GM12892 (cell line): ENCODE measurements around the gene MYB.

Experiments
- POLR2A ChIP-seq: IDR thresholded peaks from 2 replicates; pipeline ENCODE4 v1.6.1; 2011; ENCODE audit warnings: low read depth, low read length, control low read depth
- POLR2AphosphoS5 ChIP-seq: IDR thresholded peaks from 2 replicates; pipeline ENCODE4 v1.6.1; 2011; ENCODE audit warnings: low read depth, low read length, control low read depth

DNA sequence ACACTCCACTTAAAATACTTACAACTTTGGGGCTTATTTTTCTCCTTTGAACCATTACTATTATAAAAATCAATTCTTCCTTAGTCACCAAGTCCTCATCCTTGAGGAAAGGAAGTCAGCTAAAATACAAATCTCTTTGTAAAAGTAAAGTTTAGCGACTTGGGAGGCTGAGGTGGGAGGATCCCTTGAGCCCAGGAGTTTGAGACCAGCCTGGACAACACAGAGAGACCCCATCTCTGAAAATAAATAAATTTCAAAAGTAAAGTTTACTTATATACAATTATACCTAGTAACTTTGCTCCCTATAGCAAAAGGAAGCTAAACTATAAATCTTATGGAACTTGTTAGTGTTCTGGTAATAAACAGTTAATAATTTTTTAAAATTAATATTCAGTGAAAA, 40.4 kb downstream of the MYB start:
- TF ChIP-seq POLR2A, result no peak
- TF ChIP-seq POLR2AphosphoS5, result no peak
